ENCODE data around the gene LACTB.

LACTB gene

DNA sequence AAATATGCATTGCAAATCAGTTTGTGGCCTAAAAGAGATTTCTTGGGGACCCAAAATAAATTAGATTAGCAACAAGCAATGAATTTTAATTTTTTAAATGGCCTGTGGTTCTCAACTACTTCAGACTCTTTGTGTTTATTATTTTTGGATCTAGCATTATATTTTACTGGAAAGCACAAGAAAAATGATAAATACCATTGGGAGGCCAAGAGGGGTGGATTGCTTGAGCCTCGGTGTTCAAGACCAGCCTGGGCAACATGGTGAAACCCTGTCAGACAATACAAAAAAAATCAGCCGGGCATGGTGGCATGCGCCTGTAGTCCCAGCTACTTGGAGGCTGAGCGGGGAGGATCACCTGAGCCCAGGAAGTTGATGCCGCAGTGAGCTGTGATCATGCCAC, 13.6 kb downstream of the LACTB start:
- Mint-ChIP-seq H3K27ac (no peak overlapping the region), H3K4me3 (no peak overlapping the region), H3K27me3 (ENCODE audit: low read depth) (no peaks in the 10 kb centered on the region), H3K9me3 (no peaks in the 10 kb centered on the region), H3K36me3 (ENCODE audit: low read depth) (peaks cover 5% of the 10 kb centered on the region), H3K4me1 (peaks cover 4% of the 10 kb centered on the region)
- TF ChIP-seq, protein P1, sequence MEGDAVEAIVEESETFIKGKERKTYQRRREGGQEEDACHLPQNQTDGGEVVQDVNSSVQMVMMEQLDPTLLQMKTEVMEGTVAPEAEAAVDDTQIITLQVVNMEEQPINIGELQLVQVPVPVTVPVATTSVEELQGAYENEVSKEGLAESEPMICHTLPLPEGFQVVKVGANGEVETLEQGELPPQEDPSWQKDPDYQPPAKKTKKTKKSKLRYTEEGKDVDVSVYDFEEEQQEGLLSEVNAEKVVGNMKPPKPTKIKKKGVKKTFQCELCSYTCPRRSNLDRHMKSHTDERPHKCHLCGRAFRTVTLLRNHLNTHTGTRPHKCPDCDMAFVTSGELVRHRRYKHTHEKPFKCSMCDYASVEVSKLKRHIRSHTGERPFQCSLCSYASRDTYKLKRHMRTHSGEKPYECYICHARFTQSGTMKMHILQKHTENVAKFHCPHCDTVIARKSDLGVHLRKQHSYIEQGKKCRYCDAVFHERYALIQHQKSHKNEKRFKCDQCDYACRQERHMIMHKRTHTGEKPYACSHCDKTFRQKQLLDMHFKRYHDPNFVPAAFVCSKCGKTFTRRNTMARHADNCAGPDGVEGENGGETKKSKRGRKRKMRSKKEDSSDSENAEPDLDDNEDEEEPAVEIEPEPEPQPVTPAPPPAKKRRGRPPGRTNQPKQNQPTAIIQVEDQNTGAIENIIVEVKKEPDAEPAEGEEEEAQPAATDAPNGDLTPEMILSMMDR (IDR thresholded peaks at IDR 0.05; ENCODE audit: unreplicated experiment in 3 of 3) = no peak

DNA sequence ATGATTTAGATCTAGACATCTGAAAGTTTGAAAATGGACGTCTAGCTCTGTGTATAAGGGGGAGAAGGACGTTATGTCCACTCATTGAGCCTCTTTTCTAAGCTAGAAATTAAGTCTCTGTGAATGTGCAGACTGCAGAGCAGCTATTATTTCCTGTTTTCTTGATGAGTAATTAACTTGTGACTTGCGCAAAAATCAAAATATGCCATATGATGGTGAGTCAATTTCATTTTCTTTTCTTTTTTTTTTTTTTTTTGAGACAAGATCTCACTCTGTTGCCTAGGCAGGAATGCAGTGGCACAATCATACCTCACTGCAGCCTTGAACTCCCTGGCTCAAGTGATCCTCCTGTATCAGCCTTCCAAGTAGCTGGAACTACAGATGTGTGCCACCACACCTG, 14.1 kb downstream of the LACTB start:
- H3K9me3 Mint-ChIP-seq = no peaks in the 10 kb centered on the region
- H3K27ac Mint-ChIP-seq = no peak overlapping the region
- no peak overlapping the region for H3K4me3 Mint-ChIP-seq
- TF ChIP-seq, protein P1 (IDR thresholded peaks at IDR 0.05; ENCODE audit: unreplicated experiment in 3 of 3) = no peak
- peaks cover 5% of the 10 kb centered on the region for H3K36me3 Mint-ChIP-seq (ENCODE audit: low read depth)
- H3K4me1 Mint-ChIP-seq = peaks cover 4% of the 10 kb centered on the region
- no peaks in the 10 kb centered on the region for H3K27me3 Mint-ChIP-seq (ENCODE audit: low read depth)

DNA sequence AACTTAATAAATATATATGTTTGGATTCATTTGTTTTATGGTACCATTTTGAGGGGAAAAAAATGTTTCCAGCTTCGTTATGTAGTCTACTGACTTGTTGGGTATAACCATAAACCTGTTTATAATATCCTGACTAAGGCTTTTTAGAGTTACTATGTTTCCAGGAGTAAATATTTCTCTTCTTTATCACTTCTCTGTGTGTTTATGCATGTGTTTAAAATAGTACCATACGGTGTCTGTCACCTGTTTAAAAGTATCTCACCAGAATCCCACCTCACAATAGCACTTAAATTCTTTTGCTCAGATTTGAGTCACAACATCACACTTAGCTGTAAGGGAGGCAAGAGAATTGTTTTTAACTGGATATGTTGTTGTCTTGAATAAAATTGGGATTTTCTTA, 15.1 kb downstream of the LACTB start:
- TF ChIP-seq, protein P1 (IDR thresholded peaks at IDR 0.05; ENCODE audit: unreplicated experiment in 3 of 3) = no peak
- no peak overlapping the region for H3K27ac Mint-ChIP-seq
- no peak overlapping the region for H3K4me3 Mint-ChIP-seq
- no peaks in the 10 kb centered on the region for H3K9me3 Mint-ChIP-seq
- peaks cover 4% of the 10 kb centered on the region for H3K4me1 Mint-ChIP-seq
- H3K27me3 Mint-ChIP-seq (ENCODE audit: low read depth) = no peaks in the 10 kb centered on the region
- peaks cover 8% of the 10 kb centered on the region for H3K36me3 Mint-ChIP-seq (ENCODE audit: low read depth)

- H3K27ac Mint-ChIP-seq = no peak overlapping the region
- peaks cover 25% of the 10 kb centered on the region for H3K36me3 Mint-ChIP-seq (ENCODE audit: low read depth)
- no peaks in the 10 kb centered on the region for H3K9me3 Mint-ChIP-seq
- peaks cover 4% of the 10 kb centered on the region for H3K4me1 Mint-ChIP-seq
- H3K4me3 Mint-ChIP-seq = no peak overlapping the region
- H3K27me3 Mint-ChIP-seq (ENCODE audit: low read depth) = no peaks in the 10 kb centered on the region
- TF ChIP-seq, protein P1 (IDR thresholded peaks at IDR 0.05; ENCODE audit: unreplicated experiment in 3 of 3) = no peak
These were observed 19.3 kb downstream of the LACTB start for GRCh38 chr15:63140936-63141335.

DNA sequence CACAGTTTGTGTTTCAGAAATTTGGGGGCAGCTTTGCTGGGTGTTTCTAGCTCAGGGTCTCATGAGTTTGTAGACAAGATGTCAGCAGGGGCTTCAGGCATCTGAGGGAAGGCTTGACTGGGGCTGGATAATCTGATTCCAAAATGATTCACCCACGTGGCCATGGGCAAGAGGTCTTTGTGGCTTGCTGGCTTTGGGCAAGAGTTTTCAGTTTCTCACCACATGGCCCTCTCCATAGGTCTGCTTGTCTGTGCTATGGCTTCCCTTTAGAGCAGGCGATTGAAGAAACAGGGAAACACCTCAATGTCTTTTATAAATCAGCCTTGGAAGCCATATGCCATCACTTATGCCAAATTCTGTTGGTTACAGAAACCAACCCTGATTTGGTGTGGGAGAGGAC, 23.8 kb downstream of the LACTB start:
- Mint-ChIP-seq H3K27me3 (ENCODE audit: low read depth) (no peaks in the 10 kb centered on the region), H3K9me3 (no peaks in the 10 kb centered on the region)

DNA sequence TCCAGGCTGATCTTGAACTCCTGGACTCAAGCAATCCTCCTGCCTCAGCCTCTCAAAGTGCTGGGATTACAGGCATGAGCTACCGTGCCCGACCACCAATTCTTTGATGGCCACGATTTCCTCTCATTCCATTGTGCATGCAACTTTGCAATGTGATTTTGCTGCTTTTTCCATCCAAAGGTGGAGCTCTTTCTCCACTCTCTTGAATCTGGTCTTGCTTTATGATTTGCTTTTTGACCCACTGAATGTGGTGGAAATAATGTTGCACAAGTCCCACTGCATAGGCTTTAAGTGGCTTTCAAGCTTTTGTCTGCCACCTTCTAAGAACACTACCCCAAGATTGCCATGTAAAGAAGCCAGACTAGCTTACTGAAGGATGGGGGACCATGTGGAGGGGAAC, 25.0 kb downstream of the LACTB start:
- Mint-ChIP-seq H3K4me3 (no peak overlapping the region), H3K4me1 (no peaks in the 10 kb centered on the region), H3K9me3 (no peaks in the 10 kb centered on the region), H3K27ac (peak overlapping the region in 1 of 3 experiments; percentile 21), H3K27me3 (ENCODE audit: low read depth) (no peaks in the 10 kb centered on the region), H3K36me3 (ENCODE audit: low read depth) (peaks cover 52% of the 10 kb centered on the region)
- TF ChIP-seq, protein P1 (IDR thresholded peaks at IDR 0.05; ENCODE audit: unreplicated experiment in 3 of 3) = peak in 1 of 3 experiments; percentile 6

More for the DNA sequence above, 23.8 kb downstream of the LACTB start:
- TF ChIP-seq, protein P1 (IDR thresholded peaks at IDR 0.05; ENCODE audit: unreplicated experiment in 3 of 3) = no peak
- Mint-ChIP-seq H3K36me3 (ENCODE audit: low read depth) (peaks cover 51% of the 10 kb centered on the region), H3K4me3 (no peak overlapping the region), H3K27ac (no peak overlapping the region), H3K4me1 (no peaks in the 10 kb centered on the region)

Data from nephron (organoid).